GM21381 (cell line): ENCODE data around the gene MOCS3.

Experiments used
- ATAC-seq: cut with Tn5 transposase; IDR thresholded peaks from one replicate; pipeline ENCODE4 v1.9.1; 2021; ENCODE audit warnings: mild to moderate bottlenecking, moderate library complexity; ENCODE audit not compliant: unreplicated experiment

Gene MOCS3

GRCh38 chr20:50958615-50959542, at the start of gene MOCS3:
TSS of gene MOCS3 (plus strand) at chr20:50958818. CDS start at chr20:50958843, 25 bp downstream.
- ATAC-seq: peak; percentile 81

GRCh38 chr20:50909413-50909812, 49.2 kb upstream of the MOCS3 start:
- ATAC-seq: no peak

- ATAC-seq: peak; percentile 22
Observed at GRCh38 chr20:50911030-50911429, 47.6 kb upstream of the MOCS3 start.

- ATAC-seq: peak; percentile 60
Observed at GRCh38 chr20:50911716-50912115, 46.9 kb upstream of the MOCS3 start.

GRCh38 chr20:50913690-50914375, 44.8 kb upstream of the MOCS3 start:
- ATAC-seq: no peak

- no peak for ATAC-seq
Observed at GRCh38 chr20:50915424-50915823, 43.2 kb upstream of the MOCS3 start.

- no peak for ATAC-seq
Observed at GRCh38 chr20:50916257-50916656, 42.4 kb upstream of the MOCS3 start.

GRCh38 chr20:50916934-50917333, 41.7 kb upstream of the MOCS3 start:
- no peak for ATAC-seq

- ATAC-seq: no peak
Observed at GRCh38 chr20:50918403-50918802, 40.2 kb upstream of the MOCS3 start.

GRCh38 chr20:50919567-50919966, 39.1 kb upstream of the MOCS3 start:
- no peak for ATAC-seq

GRCh38 chr20:50920997-50921396, 37.6 kb upstream of the MOCS3 start:
- ATAC-seq: no peak

GRCh38 chr20:50921803-50922501, 36.7 kb upstream of the MOCS3 start:
- ATAC-seq: no peak

GRCh38 chr20:50924261-50924920, 34.2 kb upstream of the MOCS3 start:
- ATAC-seq: no peak

GRCh38 chr20:50926530-50926929, 32.1 kb upstream of the MOCS3 start:
- ATAC-seq: no peak

- no peak for ATAC-seq
Observed at GRCh38 chr20:50928469-50928868, 30.1 kb upstream of the MOCS3 start.

- ATAC-seq: peak; percentile 49
Observed at GRCh38 chr20:50929299-50930138, 29.1 kb upstream of the MOCS3 start.

- peak; percentile 9 for ATAC-seq
Observed at GRCh38 chr20:50930139-50930975, 28.3 kb upstream of the MOCS3 start.

GRCh38 chr20:50930976-50931305, 27.7 kb upstream of the MOCS3 start:
- ATAC-seq: peak; percentile 21

- ATAC-seq: peak; percentile 53
Observed at GRCh38 chr20:50931306-50932015, 27.2 kb upstream of the MOCS3 start, which contains the start of gene ADNP. TSS of gene ADNP (minus strand) at chr20:50931437. CDS start at chr20:50903996, 27,441 bp downstream.
